ENCODE data around the gene NLRP12. TPM values are rescaled to one million over a fixed set of nuclear protein-coding genes. Genes with fewer than 3 reads are reported as not detected.

Gene NLRP12
- total and polyA plus RNA-seq, 9 donors = 0.05 to 0.95 (median 0.15) TPM

- H3K27me3 ChIP-seq = no peaks in the 10 kb centered on the region
- H3K9me3 ChIP-seq = no peaks in the 10 kb centered on the region
- H3K4me3 ChIP-seq = no peak overlapping the region
- H3K27ac ChIP-seq = no peak overlapping the region
- DNase-seq = no peak
- whole genome bisulfite sequencing, 3 donors = 79 to 84% (median 84%) methylated on average over 13 of the region's 13 CpGs
- H3K4me1 ChIP-seq (ENCODE audit: insufficient read depth) = no peaks in the 10 kb centered on the region
- intact Hi-C loops (cut with DNase I) = no loop called here
- no peak for TF ChIP-seq CTCF (IDR thresholded peaks at IDR 0.05)
- TF ChIP-seq POLR2A (IDR thresholded peaks at IDR 0.05) = no peak
- TF ChIP-seq EP300 (IDR thresholded peaks at IDR 0.05) = no peak
- no peaks in the 10 kb centered on the region for H3K36me3 ChIP-seq
Observed at GRCh38 chr19:53818756-53819155, 5.4 kb downstream of the NLRP12 start.

DNA sequence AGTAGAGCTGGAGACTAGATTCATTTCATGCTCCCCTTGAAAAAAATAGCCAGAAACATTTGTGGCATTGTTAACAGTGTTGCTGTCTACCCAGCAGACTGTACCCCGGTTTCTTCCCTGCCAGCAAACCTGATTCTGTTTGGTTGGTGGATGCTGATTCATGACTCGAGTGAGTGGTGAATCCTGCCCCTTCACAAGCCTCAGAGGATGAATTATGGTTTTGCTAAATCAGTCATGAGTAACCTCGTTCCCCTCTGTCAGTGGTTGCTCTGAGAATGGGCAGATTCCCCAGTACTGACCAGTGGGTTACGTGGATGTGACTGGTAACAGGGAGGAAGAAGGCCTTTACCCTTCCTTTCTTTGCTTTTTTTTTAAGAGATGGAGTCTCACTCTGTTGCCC, 10.1 kb downstream of the NLRP12 start:
- TF ChIP-seq EP300 (IDR thresholded peaks at IDR 0.05) (no peak), POLR2A (IDR thresholded peaks at IDR 0.05) (no peak), CTCF (IDR thresholded peaks at IDR 0.05) (no peak)
- no peak for DNase-seq
- intact Hi-C loops (cut with DNase I) = no loop called here
- H3K4me1 ChIP-seq (ENCODE audit: insufficient read depth) = no peaks in the 10 kb centered on the region
- H3K27me3 ChIP-seq = no peaks in the 10 kb centered on the region
- no peaks in the 10 kb centered on the region for H3K36me3 ChIP-seq
- no peak overlapping the region for H3K4me3 ChIP-seq
- no peak overlapping the region for H3K27ac ChIP-seq
- WGBS, 3 donors = 59 to 65% (median 61%) methylated on average over 4 of the region's 4 CpGs
- no peaks in the 10 kb centered on the region for H3K9me3 ChIP-seq

DNA sequence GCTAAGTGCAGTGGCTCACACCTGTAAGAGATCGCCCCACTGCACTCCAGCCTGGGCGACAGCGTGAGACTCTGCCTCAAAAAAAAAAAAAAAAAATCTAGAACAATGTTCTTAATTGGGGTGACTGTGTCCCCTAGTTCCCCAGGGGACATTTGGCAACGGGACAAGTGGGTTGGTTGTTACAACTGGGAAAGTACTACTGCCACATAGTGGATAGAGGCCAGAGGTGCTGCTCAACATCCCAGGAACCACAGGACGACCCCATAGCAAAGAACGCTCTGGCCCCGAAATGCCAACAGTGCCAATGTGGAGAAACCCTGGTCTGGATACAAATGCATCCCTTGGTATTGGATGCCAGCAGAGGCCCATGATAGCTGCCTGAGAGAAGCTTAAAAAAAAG, 11.8 kb downstream of the NLRP12 start:
- no peaks in the 10 kb centered on the region for H3K9me3 ChIP-seq
- 42 to 49% (median 46%) methylated on average over 7 of the region's 7 CpGs for WGBS, 3 donors
- no peak for TF ChIP-seq CTCF (IDR thresholded peaks at IDR 0.05)
- no peak for TF ChIP-seq POLR2A (IDR thresholded peaks at IDR 0.05)
- TF ChIP-seq EP300 (IDR thresholded peaks at IDR 0.05) = no peak
- H3K27me3 ChIP-seq = no peaks in the 10 kb centered on the region
- no peak overlapping the region for H3K4me3 ChIP-seq
- H3K27ac ChIP-seq = no peak overlapping the region
- H3K4me1 ChIP-seq (ENCODE audit: insufficient read depth) = no peaks in the 10 kb centered on the region
- no peaks in the 10 kb centered on the region for H3K36me3 ChIP-seq
- no peak for DNase-seq
- intact Hi-C loops (cut with DNase I) = no loop called here

GRCh38 chr19:53810891-53811290, 13.2 kb downstream of the NLRP12 start:
- intact Hi-C loops (cut with DNase I) = no loop called here
- no peak for TF ChIP-seq POLR2A (IDR thresholded peaks at IDR 0.05)
- TF ChIP-seq EP300 (IDR thresholded peaks at IDR 0.05) = no peak
- no peak for TF ChIP-seq CTCF (IDR thresholded peaks at IDR 0.05)
- 91 to 95% (median 95%) methylated on average over 21 of the region's 21 CpGs for WGBS, 3 donors
- H3K27me3 ChIP-seq = no peaks in the 10 kb centered on the region
- no peak for DNase-seq
- no peak overlapping the region for H3K4me3 ChIP-seq
- H3K4me1 ChIP-seq (ENCODE audit: insufficient read depth) = no peaks in the 10 kb centered on the region
- no peak overlapping the region for H3K27ac ChIP-seq
- H3K9me3 ChIP-seq = no peaks in the 10 kb centered on the region
- H3K36me3 ChIP-seq = no peaks in the 10 kb centered on the region

DNA sequence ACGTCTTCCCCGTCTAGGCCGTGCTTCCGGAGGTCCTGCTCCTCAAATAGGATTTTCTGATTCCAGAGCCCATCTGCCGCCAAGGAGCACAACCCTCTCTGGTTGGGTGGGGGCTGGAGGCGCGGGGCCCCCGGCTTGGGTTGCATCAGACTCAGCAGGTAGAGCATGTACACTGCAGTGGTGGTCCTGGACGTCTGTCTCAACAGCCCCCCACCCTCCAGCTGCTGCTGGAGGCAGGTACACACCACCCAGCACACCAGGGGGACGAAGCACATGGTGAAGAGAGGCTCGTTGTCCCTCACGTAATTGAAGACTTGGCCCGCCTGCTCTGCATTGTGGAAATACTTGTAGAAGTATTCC, 13.9 kb downstream of the NLRP12 start:
- intact Hi-C loops (cut with DNase I) = no loop called here
- Histone ChIP-seq H3K27me3 (no peaks in the 10 kb centered on the region), H3K36me3 (no peaks in the 10 kb centered on the region), H3K27ac (no peak overlapping the region), H3K9me3 (no peaks in the 10 kb centered on the region), H3K4me3 (no peak overlapping the region), H3K4me1 (ENCODE audit: insufficient read depth) (no peaks in the 10 kb centered on the region)
- WGBS, 3 donors = 79 to 85% (median 81%) methylated on average over 13 of the region's 13 CpGs
- DNase-seq = no peak
- TF ChIP-seq POLR2A (IDR thresholded peaks at IDR 0.05) (no peak), EP300 (IDR thresholded peaks at IDR 0.05) (no peak), CTCF (IDR thresholded peaks at IDR 0.05) (no peak)

Measured in ovary (tissue), 9 donors.